GM12891 (cell line): ENCODE results near the gene PANX2.

Source experiments
- POLR2A ChIP-seq: IDR thresholded peaks from 2 replicates; pipeline ENCODE4 v1.6.1; 2011; ENCODE audit warnings: low read depth, low read length, control low read depth
- POLR2AphosphoS5 ChIP-seq: IDR thresholded peaks from 2 replicates; pipeline ENCODE4 v1.6.1; 2011; ENCODE audit warnings: low read depth, low read length, control low read depth
- SPI1 ChIP-seq: IDR thresholded peaks from 2 replicates; pipeline ENCODE4 v1.6.1; 2011; ENCODE audit warnings: low read depth, low read length, control low read depth
- TAF1 ChIP-seq: IDR thresholded peaks from 2 replicates; pipeline ENCODE4 v1.6.1; 2011; ENCODE audit warnings: low read depth, low read length, control low read depth

- no peak for TF ChIP-seq POLR2AphosphoS5
- TF ChIP-seq POLR2A = no peak
- no peak for TF ChIP-seq TAF1
- TF ChIP-seq SPI1 = no peak
These were observed 57.8 kb downstream of the PANX2 start for GRCh38 chr22:50228366-50228765.
